HG02840 (cell line): ENCODE measurements around the gene HEPN1.

Experiments used
- ATAC-seq: cut with Tn5 transposase; IDR thresholded peaks from one replicate; pipeline ENCODE4 v1.9.1; 2021; ENCODE audit warnings: mild to moderate bottlenecking, moderate library complexity, moderate number of reproducible peaks; ENCODE audit not compliant: unreplicated experiment, low FRiP score

The HEPN1 gene

GRCh38 chr11:124884340-124884739 is 34.7 kb upstream of the HEPN1 start:
- no peak for ATAC-seq

DNA sequence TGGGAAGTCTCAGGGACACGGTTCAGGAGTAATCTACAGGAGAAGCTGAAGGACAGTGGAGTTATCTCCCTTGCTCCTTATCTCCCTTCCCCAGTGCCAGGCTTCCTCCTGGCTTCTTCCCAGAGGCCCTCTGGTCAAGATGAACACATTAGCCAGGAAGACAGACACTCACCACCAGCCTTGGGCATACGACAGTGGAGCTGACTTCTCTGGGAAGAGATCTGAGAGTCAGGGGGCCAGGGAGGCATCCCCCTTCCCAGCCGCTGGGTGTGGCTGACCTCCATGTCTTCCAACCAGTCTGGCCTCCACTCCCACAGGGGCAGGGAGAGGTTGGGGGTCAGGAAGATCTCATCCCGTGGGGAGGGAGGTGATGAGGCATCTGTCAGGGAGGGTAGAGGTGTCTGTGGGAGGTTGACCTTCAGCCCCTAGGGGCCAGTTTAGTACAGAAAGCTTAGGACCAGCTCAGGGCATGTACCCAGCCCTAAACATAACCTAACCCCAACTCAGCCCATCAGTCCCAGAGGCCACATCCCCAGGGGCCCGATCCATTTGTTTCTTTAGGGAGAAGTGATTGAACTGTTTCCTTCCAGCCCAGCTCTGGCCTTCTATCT is 34.1 kb upstream of the HEPN1 start:
- ATAC-seq = no peak

DNA sequence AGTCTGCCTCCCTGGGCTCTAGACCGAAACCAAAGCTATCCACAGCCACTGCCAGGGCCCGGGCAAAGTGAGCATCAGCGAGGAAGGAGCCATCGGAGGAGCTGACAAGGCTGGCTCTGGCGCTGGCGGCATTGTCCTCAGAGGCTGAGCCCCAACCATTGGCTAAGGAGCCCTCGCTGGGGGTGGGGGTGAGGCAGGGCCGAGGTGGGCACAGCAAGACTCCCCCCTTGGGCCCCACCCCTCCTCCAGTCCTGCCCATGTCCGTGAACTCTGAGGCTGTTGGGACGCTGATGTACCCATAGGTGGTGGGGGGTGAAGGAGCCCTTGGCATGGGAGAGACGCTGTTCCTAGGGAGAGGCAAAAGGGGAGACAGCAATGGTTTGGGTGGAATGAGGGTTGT is 32.6 kb upstream of the HEPN1 start:
- no peak for ATAC-seq

DNA sequence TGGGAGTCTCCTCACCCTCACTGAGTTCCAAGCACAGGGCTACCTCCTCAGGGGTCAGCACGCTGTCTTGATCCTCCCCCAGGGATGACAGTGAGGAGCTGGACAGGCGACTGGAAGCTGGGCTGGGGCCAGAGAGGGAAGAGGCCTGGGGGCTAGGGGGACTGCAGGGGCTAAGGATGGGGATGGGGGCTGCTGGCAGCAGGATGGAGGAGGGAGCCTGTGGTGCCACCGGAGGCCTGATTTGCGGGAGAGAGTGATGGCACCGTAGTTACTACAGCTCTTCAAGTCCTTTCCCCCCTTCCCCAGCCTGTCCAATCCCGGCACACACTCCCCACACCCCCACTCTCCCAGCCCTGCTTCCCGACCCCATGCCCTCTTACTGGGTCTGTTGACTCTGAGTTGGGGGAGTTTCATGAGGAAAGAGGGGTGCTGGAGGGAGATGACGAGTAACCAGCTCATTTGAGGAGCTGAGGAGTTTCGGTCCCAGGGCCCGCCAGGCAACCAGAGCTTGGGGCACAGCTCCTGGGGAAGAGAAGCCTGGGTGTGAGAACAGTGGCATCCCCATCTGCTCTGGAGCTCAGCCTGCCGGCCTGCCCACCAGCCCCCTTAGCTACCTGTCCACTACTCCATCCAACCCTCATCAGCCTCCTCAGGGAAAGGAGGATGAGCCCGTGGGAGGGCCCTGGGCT is 31.9 kb upstream of the HEPN1 start:
- ATAC-seq = no peak

- no peak for ATAC-seq
Observed at GRCh38 chr11:124887667-124888013, 31.4 kb upstream of the HEPN1 start.

DNA sequence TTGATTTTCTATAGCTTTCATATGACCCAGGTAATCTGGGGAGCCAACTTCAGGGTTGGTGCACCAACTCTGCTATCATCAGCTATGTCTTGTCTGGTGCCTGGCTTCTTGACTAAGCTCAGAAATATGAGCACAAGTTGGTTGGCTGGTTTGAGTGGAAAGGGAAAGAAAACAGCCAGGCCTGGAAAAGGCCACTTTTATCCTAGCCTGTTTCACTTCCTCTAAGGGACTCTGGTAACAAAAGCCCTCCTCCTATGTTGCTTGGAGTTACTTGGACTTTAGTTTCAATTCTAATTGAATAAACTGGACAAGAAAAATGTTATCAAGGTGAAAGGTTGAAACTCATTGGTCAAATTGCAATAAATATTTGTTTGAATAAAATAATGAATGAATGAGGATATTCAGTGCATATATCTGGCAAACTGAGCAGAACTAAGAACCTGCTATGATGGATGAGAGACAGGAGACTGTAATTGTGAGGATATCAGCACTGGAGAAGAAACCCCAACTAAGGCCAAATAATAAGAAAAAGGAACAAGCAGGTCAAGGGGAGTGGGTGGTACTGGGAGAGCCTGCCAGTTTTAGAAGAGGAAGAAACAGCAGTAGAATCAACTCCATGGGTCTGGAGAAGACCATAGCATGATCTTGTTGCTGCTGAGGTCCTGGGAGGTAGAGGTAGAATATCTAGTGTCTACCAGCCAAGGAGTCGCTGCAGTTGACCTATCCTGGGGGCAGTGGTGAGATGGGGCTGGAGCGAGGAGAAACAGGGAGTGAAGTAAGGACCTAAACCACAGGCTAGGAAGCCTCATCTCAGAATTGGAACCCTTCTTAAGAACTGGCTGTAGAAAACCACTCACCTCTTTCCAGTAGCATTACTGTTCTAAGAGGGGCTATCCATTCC is 29.6 kb upstream of the HEPN1 start:
- no peak for ATAC-seq

- no peak for ATAC-seq
Observed at GRCh38 chr11:124890151-124890550, 28.9 kb upstream of the HEPN1 start.

GRCh38 chr11:124890683-124891372 is 28.2 kb upstream of the HEPN1 start:
- ATAC-seq = no peak

- ATAC-seq = no peak
Observed at GRCh38 chr11:124891373-124891861, 27.6 kb upstream of the HEPN1 start.

GRCh38 chr11:124892146-124892545 is 26.9 kb upstream of the HEPN1 start:
- ATAC-seq = no peak

DNA sequence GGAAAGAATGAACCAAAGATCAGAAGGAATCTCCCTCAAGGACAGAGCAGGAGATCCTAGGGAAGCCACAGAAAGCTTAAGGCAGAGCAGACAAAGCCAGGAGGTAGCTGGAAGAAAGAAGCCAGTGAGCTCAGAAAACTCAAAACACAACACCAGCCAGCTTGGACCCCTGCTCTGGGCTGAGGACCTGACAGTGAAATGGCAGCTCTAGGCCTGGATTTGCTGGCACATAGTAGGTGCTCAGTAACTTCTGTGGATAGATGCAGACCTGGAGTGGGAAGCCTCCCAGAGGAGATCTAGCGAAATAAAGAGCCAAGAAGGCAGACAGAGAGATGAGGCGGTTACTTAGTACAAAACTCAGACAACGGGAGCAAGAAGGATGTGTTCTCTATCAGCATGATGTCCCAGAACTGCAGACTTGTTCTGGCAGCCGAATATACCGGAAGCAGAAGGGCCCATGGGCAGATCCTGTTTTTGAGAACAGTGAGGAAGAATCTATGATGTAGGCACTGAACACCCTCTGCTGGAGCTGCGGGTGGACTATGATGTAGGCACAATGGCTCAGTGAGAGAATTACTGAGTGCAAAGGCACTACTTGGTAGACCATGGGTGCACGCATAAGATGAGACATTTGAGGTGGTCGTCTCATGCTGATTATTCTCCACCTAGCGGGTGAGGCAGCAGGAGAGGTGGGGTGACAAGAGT is 26.1 kb upstream of the HEPN1 start:
- ATAC-seq = no peak

GRCh38 chr11:124893781-124894401 is 25.2 kb upstream of the HEPN1 start:
- no peak for ATAC-seq

- ATAC-seq = no peak
Observed at GRCh38 chr11:124894606-124895430, 24.2 kb upstream of the HEPN1 start.

DNA sequence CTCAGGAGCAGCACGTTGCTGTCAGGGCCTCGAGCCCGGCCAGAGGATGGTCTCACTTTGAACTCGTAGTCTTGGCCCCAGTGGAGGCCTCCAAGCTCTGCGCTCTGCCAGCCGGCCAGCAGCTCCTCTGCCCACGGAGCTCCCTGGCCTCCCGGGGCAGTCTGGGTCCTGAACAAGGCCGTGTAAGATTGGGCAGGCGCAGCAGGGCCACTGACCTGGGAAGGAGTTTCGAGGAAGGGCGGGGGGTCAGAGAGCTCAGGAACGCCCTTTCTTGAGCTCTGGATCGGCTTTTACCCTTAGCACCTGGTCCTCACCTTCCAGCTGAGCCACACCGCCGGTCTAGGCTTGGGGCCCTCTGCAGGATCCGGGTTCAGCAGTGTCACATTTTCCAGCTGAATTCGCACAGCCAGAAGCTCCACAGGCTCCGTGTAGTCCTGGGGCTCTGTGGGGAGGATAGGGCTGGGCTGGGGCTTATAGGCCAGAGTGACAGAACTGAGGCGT is 23.5 kb upstream of the HEPN1 start:
- no peak for ATAC-seq

DNA sequence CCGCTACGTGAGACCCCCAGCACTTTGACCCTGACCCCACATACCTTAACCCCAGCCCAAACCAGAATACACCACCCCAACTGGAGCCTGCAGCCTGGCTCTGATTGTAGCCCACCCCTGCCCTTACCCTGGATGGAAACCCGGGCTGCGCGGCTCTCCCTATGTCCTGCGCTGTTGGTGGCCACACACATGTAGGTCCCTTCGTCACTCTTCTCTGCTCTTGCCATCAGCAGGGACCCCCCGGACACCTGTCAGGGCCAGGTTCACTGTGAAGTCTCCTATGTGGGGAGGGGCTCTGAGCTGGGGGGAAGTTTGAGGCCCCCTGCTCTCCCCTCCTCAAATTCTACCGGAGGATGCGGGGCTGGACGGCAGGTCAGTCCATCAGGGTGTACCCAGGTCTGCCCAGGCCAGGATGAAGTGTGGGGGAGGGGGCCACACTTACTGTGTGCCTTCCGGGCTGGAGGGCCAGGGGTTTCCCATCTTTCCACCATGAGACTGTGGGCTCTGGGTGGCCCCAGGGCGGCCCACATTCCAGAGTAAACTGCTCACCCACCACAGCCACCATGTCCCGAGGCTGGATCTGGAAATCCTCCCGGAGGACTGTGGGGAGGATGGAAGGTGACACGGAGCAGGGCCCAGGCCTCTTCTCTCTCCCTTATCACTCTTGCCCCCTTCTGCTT is 22.8 kb upstream of the HEPN1 start:
- ATAC-seq = no peak

GRCh38 chr11:124896821-124897391 is 22.1 kb upstream of the HEPN1 start:
- no peak for ATAC-seq

GRCh38 chr11:124897674-124898262 is 21.3 kb upstream of the HEPN1 start, which contains the start of gene ROBO4:
Gene ROBO4 (minus strand): TSS chr11:124897865. CDS start chr11:124897795, 70 bp downstream.
- no peak for ATAC-seq
